Hepatocyte (in vitro differentiated cells): Measurements from ENCODE around the gene PCDHGB3.

Experiments used
- CTCF ChIP-seq: fragments of 200-600 bp; sonication (generic); IDR thresholded peaks from 2 replicates; pipeline ENCODE4 v1.5.1; 2016; ENCODE audit warnings: antibody characterized with exemption, mild to moderate bottlenecking; ENCODE audit not compliant: poor library complexity
- EZH2 ChIP-seq: fragments of 200-600 bp; sonication (generic); IDR thresholded peaks from 2 replicates; pipeline ENCODE4 v1.6.1; 2016; ENCODE audit warnings: antibody characterized with exemption, mild to moderate bottlenecking, borderline replicate concordance
- EZH2phosphoT487 ChIP-seq: fragments of 200-600 bp; sonication (generic); IDR thresholded peaks from one replicate; pipeline ENCODE4 v1.6.1; 2018; ENCODE audit warnings: antibody characterized with exemption, mild to moderate bottlenecking, low read depth, moderate library complexity; ENCODE audit not compliant: unreplicated experiment, severe bottlenecking

GRCh38 chr5:141371572-141372475 lies 1.8 kb downstream of the PCDHGB3 start:
- TF ChIP-seq CTCF = no peak
- no peak for TF ChIP-seq EZH2
- TF ChIP-seq EZH2phosphoT487 = no peak
